ENCODE results near the gene IL5.

GRCh38 chr5:132556153-132556762, 12.9 kb upstream of the IL5 start:
- TF ChIP-seq, protein P1, sequence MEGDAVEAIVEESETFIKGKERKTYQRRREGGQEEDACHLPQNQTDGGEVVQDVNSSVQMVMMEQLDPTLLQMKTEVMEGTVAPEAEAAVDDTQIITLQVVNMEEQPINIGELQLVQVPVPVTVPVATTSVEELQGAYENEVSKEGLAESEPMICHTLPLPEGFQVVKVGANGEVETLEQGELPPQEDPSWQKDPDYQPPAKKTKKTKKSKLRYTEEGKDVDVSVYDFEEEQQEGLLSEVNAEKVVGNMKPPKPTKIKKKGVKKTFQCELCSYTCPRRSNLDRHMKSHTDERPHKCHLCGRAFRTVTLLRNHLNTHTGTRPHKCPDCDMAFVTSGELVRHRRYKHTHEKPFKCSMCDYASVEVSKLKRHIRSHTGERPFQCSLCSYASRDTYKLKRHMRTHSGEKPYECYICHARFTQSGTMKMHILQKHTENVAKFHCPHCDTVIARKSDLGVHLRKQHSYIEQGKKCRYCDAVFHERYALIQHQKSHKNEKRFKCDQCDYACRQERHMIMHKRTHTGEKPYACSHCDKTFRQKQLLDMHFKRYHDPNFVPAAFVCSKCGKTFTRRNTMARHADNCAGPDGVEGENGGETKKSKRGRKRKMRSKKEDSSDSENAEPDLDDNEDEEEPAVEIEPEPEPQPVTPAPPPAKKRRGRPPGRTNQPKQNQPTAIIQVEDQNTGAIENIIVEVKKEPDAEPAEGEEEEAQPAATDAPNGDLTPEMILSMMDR (IDR thresholded peaks at IDR 0.05; ENCODE audit: low read depth, low read length, poor library complexity, severe bottlenecking) = no peak
- TF ChIP-seq EZH2phosphoT487 (IDR thresholded peaks at IDR 0.05; ENCODE audit: borderline replicate concordance, low read length) = no peak
